Measurements from ENCODE around the gene MIER3. TPM values are rescaled to one million over a fixed set of nuclear protein-coding genes. Genes with fewer than 3 reads are reported as not detected.

Gene MIER3
- polyA plus RNA-seq, 1 of the 3 experiments (the other 2 are of a cell fraction): 3.8 TPM

GRCh38 chr5:56981548-56982315 is 29.8 kb upstream of the MIER3 start:
- H3K9me2 ChIP-seq: no peaks in the 10 kb centered on the region
- H3K9me3 ChIP-seq: no peaks in the 10 kb centered on the region
- POLR2A ChIA-PET: no interaction called here

More at GRCh38 chr5:56981548-56982315, 29.8 kb upstream of the MIER3 start:
- no peak overlapping the region for H3K27ac ChIP-seq (ENCODE audit: low read depth in 2 of 2, low read length in 1 of 2)
- no peak for TF ChIP-seq CTCF (IDR thresholded peaks at IDR 0.05)
- TF ChIP-seq RAD21 (IDR thresholded peaks at IDR 0.05; ENCODE audit: low read length): no peak
- TF ChIP-seq FOSL2 (IDR thresholded peaks at IDR 0.05; ENCODE audit: borderline replicate concordance, low read depth): no peak
- no peak for TF ChIP-seq SIN3A (IDR thresholded peaks at IDR 0.05; ENCODE audit: borderline replicate concordance, low read depth, low read length)
- no peak for TF ChIP-seq TEAD4 (IDR thresholded peaks at IDR 0.05; ENCODE audit: borderline replicate concordance, insufficient read depth)
- TF ChIP-seq PBX3 (IDR thresholded peaks at IDR 0.05): no peak
- TF ChIP-seq GABPA (IDR thresholded peaks at IDR 0.05; ENCODE audit: low read depth): no peak
- no peak for TF ChIP-seq USF1 (IDR thresholded peaks at IDR 0.05; ENCODE audit: borderline replicate concordance, low read depth)
- TF ChIP-seq YY1 (IDR thresholded peaks at IDR 0.05; ENCODE audit: low read depth): no peak
- no peak for TF ChIP-seq NFIC (IDR thresholded peaks at IDR 0.05; ENCODE audit: borderline replicate concordance)
- no peak for TF ChIP-seq ZBTB33 (IDR thresholded peaks at IDR 0.05; ENCODE audit: borderline replicate concordance, low read depth)
- TF ChIP-seq TAF1 (IDR thresholded peaks at IDR 0.05; ENCODE audit: borderline replicate concordance, low read depth, low read length): no peak
- no peak for TF ChIP-seq NRF1 (IDR thresholded peaks at IDR 0.05; ENCODE audit: low read depth, low read length)
- TF ChIP-seq RFX5 (IDR thresholded peaks at IDR 0.05; ENCODE audit: low read length): no peak
- TF ChIP-seq USF2 (IDR thresholded peaks at IDR 0.05; ENCODE audit: borderline replicate concordance, low read depth, low read length): no peak
- H3K4me1 ChIP-seq (ENCODE audit: control insufficient read depth in 1 of 2, insufficient read depth in 2 of 2, low read depth in 1 of 2, low read length in 1 of 2): no peaks in the 10 kb centered on the region
- H2AFZ ChIP-seq (ENCODE audit: low read depth): no peak overlapping the region
- H3F3A ChIP-seq (replicated peaks; ENCODE audit: insufficient read depth): no peaks in the 10 kb centered on the region
- CTCF ChIA-PET: no interaction called here
- WGBS (ENCODE audit: low lambda C conversion rate): 69% methylated on average over 4 of the region's 4 CpGs
- no peaks in the 10 kb centered on the region for H3K79me2 ChIP-seq (ENCODE audit: insufficient read depth)
- no peaks in the 10 kb centered on the region for H4K20me1 ChIP-seq (ENCODE audit: insufficient read depth)
- H3K4me3 ChIP-seq (ENCODE audit: low read depth in 2 of 2, low read length in 1 of 2): no peak overlapping the region
- no peaks in the 10 kb centered on the region; the same call in 1 of the 2 replicates for H3K27me3 ChIP-seq (ENCODE audit: insufficient read depth)
- no peak overlapping the region for H3K9ac ChIP-seq
- no peak overlapping the region for H3K4me2 ChIP-seq
- no peak for DNase-seq
- no peaks in the 10 kb centered on the region for H3K36me3 ChIP-seq (replicated peaks in 1 of 2; ENCODE audit: control insufficient read depth in 1 of 2, insufficient read depth in 2 of 2, low read length in 1 of 2)
